GM19035 (cell line): ENCODE measurements around the gene CFAP141.
"Not testable (repeated sequence)": the region's sequence is repeated elsewhere in the genome, so short reads cannot be mapped to it uniquely, and the experiment has no call there.

ENCODE experiments used
- ATAC-seq: cut with Tn5 transposase; IDR thresholded peaks from one replicate; pipeline ENCODE4 v1.9.1; 2021; ENCODE audit not compliant: unreplicated experiment

CFAP141 gene

GRCh38 chr1:154208677-154209388 is 2.7 kb upstream of the CFAP141 start:
- no peak for ATAC-seq

GRCh38 chr1:154207262-154207661 is 1.1 kb upstream of the CFAP141 start:
- ATAC-seq: no peak

- not testable (repeated sequence) for ATAC-seq
Measured at GRCh38 chr1:154205778-154206177, 355 bp downstream of the CFAP141 start.

- ATAC-seq: no peak
Measured at GRCh38 chr1:154199563-154199879, 6.6 kb downstream of the CFAP141 start.

- ATAC-seq: no peak
Measured at GRCh38 chr1:154198756-154199562, 7.2 kb downstream of the CFAP141 start.

- ATAC-seq: no peak
Measured at GRCh38 chr1:154193821-154194220, 12.3 kb downstream of the CFAP141 start.

- ATAC-seq: no peak
Measured at GRCh38 chr1:154192476-154192875, 13.7 kb downstream of the CFAP141 start.

GRCh38 chr1:154191990-154192461 is 14.1 kb downstream of the CFAP141 start, which contains the start of gene TPM3:
TSS of gene TPM3 (minus strand) at chr1:154192100. CDS start at chr1:154192018, 82 bp downstream.
- no peak for ATAC-seq

GRCh38 chr1:154190550-154190949 is 15.6 kb downstream of the CFAP141 start:
- ATAC-seq: no peak

GRCh38 chr1:154186852-154187501 is 19.2 kb downstream of the CFAP141 start:
- no peak for ATAC-seq

- no peak for ATAC-seq
Measured at GRCh38 chr1:154186177-154186576, 20.0 kb downstream of the CFAP141 start.

- peak; percentile 79 for ATAC-seq
Measured at GRCh38 chr1:154183046-154183915, 22.9 kb downstream of the CFAP141 start.

- peak; percentile 41 for ATAC-seq
Measured at GRCh38 chr1:154182344-154183045, 23.6 kb downstream of the CFAP141 start.

GRCh38 chr1:154181944-154182343 is 24.2 kb downstream of the CFAP141 start:
- no peak for ATAC-seq

- no peak for ATAC-seq
Measured at GRCh38 chr1:154179946-154180687, 26.0 kb downstream of the CFAP141 start.

GRCh38 chr1:154178911-154179811 is 27.0 kb downstream of the CFAP141 start:
- no peak for ATAC-seq

GRCh38 chr1:154178013-154178412 is 28.1 kb downstream of the CFAP141 start:
- ATAC-seq: no peak

GRCh38 chr1:154176337-154176736 is 29.8 kb downstream of the CFAP141 start:
- no peak for ATAC-seq
